Measurements from ENCODE around the gene LDAH.

- TF ChIP-seq YY1 (IDR thresholded peaks at IDR 0.05; ENCODE audit: insufficient read depth, insufficient read length), result no peak
- no peak for TF ChIP-seq ZNF274 (IDR thresholded peaks at IDR 0.05; ENCODE audit: low read depth, low read length)
- TF ChIP-seq SUZ12 (IDR thresholded peaks at IDR 0.05; ENCODE audit: extremely low read depth, insufficient read depth, insufficient read length), result no peak
Measured at GRCh38 chr2:20762945-20763683, 59.8 kb downstream of the LDAH start.

All from NT2/D1 (cell line).